Astrocyte (in vitro differentiated cells and primary cell): Measurements from ENCODE around the gene PITPNM3.

Source experiments
- EZH2 ChIP-seq: IDR thresholded peaks from 2 replicates; pipeline ENCODE4 v1.6.1; 2012; ENCODE audit warnings: mild to moderate bottlenecking, low read length, inconsistent platforms; ENCODE audit not compliant: insufficient read depth
- TF ChIP-seq, protein P1 (sequence below): IDR thresholded peaks from 2 replicates; pipeline ENCODE4 v1.5.1; 2011; ENCODE audit warnings: low read depth, mild to moderate bottlenecking, inconsistent platforms, low read length, moderate library complexity; ENCODE audit not compliant: insufficient read depth

DNA sequence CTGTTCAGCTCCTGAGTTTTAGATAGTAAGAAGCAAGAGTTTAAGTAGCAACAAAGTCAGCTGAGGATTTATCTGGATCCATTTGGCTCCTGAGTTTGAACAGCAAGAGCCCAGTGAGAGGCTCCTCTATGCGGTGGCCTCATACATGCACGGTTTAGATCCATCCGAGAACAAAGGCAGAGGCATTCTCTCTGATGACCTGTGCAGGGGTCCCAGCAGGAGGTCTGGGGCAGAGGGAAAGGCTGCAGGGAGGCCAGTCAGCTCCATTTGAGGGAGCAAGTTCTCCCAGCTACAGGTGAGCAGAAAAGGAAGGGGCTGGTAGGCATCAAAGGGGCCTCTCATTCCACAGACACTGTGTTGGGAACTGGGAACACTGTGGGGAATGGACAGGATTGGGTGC lies 16.5 kb downstream of the PITPNM3 start:
- TF ChIP-seq, protein P1, sequence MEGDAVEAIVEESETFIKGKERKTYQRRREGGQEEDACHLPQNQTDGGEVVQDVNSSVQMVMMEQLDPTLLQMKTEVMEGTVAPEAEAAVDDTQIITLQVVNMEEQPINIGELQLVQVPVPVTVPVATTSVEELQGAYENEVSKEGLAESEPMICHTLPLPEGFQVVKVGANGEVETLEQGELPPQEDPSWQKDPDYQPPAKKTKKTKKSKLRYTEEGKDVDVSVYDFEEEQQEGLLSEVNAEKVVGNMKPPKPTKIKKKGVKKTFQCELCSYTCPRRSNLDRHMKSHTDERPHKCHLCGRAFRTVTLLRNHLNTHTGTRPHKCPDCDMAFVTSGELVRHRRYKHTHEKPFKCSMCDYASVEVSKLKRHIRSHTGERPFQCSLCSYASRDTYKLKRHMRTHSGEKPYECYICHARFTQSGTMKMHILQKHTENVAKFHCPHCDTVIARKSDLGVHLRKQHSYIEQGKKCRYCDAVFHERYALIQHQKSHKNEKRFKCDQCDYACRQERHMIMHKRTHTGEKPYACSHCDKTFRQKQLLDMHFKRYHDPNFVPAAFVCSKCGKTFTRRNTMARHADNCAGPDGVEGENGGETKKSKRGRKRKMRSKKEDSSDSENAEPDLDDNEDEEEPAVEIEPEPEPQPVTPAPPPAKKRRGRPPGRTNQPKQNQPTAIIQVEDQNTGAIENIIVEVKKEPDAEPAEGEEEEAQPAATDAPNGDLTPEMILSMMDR: no peak
- TF ChIP-seq EZH2: no peak
